ENCODE measurements around the gene ASPN. TPM values are rescaled to one million over a fixed set of nuclear protein-coding genes. Genes with fewer than 3 reads are reported as not detected.

ASPN gene
- total RNA-seq, 4 donors from 2014 or later = 3.3 to 18.4 (median 5.5) TPM

DNA sequence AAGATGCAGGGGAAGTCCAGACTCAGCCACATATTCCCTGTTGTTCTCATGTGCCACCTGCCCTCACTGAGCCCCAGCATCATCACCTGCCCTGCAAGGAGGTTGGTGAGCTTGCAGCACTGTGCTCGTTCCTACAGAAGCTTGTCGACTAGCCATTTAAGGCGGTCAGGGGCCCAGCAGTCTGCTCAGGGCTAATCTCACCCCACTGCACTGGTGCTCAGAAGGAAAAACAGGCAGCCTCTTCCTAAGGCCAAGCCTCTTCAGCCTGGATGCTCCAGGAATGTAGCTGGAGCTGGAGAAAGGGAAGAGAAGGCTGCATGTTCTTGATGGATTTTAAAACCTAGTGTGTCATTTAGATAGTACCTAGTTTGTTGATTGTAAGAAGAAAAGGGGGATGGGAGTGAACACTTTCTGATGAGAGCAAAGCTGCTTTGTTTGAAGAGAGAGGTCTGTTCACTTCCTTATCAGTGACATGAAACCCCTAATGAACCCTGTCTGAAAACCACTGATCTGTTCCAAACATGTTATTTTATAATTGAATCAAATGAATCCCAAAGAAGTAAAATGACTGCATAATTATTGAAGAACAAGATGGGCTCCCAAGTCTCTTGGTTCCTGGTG is 10.6 kb upstream of the ASPN start:
- no peaks in the 10 kb centered on the region for H3K27me3 ChIP-seq
- H3K36me3 ChIP-seq = no peaks in the 10 kb centered on the region
- no peaks in the 10 kb centered on the region for H3K9me3 ChIP-seq
- 74 to 81% methylated on average over 3 of the region's 3 CpGs for WGBS, 2 donors
- no peak overlapping the region for H3K27ac ChIP-seq
- no peak for DNase-seq (ENCODE audit: low spot score in 2 of 2)
- peaks cover 0 to 21% (median 4%) of the 10 kb centered on the region in 4 donors for H3K4me1 ChIP-seq
- no peak overlapping the region for H3K4me3 ChIP-seq
- TF ChIP-seq EP300 (IDR thresholded peaks at IDR 0.05) = no peak
- no peak for TF ChIP-seq CTCF (IDR thresholded peaks at IDR 0.05)
- no peak for TF ChIP-seq POLR2A (IDR thresholded peaks at IDR 0.05)

GRCh38 chr9:92488681-92489550 is 6.6 kb upstream of the ASPN start:
- no peaks in the 10 kb centered on the region for H3K9me3 ChIP-seq
- H3K27me3 ChIP-seq = no peaks in the 10 kb centered on the region
- WGBS, 2 donors = 45 to 48% methylated on average over 4 of the region's 4 CpGs
- H3K36me3 ChIP-seq = no peaks in the 10 kb centered on the region
- H3K4me3 ChIP-seq = no peak overlapping the region
- H3K4me1 ChIP-seq = peaks cover 0 to 26% (median 4%) of the 10 kb centered on the region in 4 donors
- DNase-seq (ENCODE audit: low spot score in 2 of 2) = no peak
- TF ChIP-seq CTCF (IDR thresholded peaks at IDR 0.05) (no peak), POLR2A (IDR thresholded peaks at IDR 0.05) (no peak), EP300 (IDR thresholded peaks at IDR 0.05) (no peak)
- H3K27ac ChIP-seq = peak overlapping the region in 2 of 4 donors; percentile 40 to 51

DNA sequence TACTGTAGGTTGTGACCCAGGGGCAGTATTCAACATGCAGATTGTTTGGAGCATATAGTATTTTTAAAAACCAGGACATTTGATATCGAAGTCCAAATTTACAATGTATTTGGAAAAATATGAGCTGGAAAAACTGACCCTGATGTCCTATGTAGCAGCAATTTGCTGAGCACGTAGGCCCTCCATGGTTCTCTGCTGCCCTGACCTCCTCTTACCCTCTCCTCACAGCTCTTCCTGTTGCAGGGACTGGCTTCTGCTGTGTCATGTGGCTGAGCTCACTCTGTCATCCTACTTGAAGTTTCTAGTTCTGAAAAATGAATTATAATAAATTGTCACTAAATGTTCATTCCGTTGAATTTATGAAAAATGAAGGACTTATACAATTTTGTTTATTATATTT is 4.1 kb upstream of the ASPN start:
- H3K4me3 ChIP-seq = no peak overlapping the region
- no peaks in the 10 kb centered on the region for H3K9me3 ChIP-seq
- no peak for TF ChIP-seq CTCF (IDR thresholded peaks at IDR 0.05)
- no peak for TF ChIP-seq POLR2A (IDR thresholded peaks at IDR 0.05)
- no peak for TF ChIP-seq EP300 (IDR thresholded peaks at IDR 0.05)
- H3K27ac ChIP-seq = no peak overlapping the region
- no peaks in the 10 kb centered on the region for H3K27me3 ChIP-seq
- peaks cover 0 to 35% (median 5%) of the 10 kb centered on the region in 4 donors for H3K4me1 ChIP-seq
- no peak for DNase-seq (ENCODE audit: low spot score in 2 of 2)
- no peaks in the 10 kb centered on the region for H3K36me3 ChIP-seq
- 69 to 72% methylated on average over 3 of the region's 3 CpGs for WGBS, 2 donors

DNA sequence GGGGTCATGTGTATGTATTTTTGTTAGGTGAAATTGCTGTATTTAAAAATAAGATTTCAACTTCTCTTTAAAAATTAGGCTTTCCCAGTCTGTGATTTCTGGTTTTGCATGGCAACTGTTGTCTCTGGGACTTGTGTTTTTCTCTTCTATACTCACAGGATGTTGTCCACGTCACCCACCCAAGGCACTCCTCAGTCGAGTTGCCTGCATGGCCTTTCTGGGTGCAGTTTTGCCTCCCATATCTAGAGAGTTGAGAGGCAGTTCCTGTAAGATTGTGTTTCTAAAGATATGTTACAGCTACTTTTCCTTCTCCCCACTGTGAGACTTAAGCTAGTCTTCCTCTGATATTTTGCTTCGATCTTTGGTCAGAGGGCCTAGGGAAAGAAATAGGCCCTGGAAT is 2.3 kb upstream of the ASPN start:
- WGBS, 2 donors = 79 to 81% methylated on average over 3 of the region's 3 CpGs
- no peaks in the 10 kb centered on the region for H3K27me3 ChIP-seq
- TF ChIP-seq EP300 (IDR thresholded peaks at IDR 0.05) = no peak
- TF ChIP-seq POLR2A (IDR thresholded peaks at IDR 0.05) = no peak
- TF ChIP-seq CTCF (IDR thresholded peaks at IDR 0.05) = no peak
- H3K4me1 ChIP-seq = peaks cover 0 to 47% (median 7%) of the 10 kb centered on the region in 4 donors
- H3K9me3 ChIP-seq = no peaks in the 10 kb centered on the region
- no peaks in the 10 kb centered on the region for H3K36me3 ChIP-seq
- no peak overlapping the region for H3K27ac ChIP-seq
- no peak overlapping the region for H3K4me3 ChIP-seq
- no peak for DNase-seq (ENCODE audit: low spot score in 2 of 2)
